Esophagus muscularis mucosa (tissue), 3 donors: Measurements from ENCODE around the gene GPS2.

Source experiments
- CTCF ChIP-seq, 3 experiments: fragments of 200-600 bp in 2 of 3; fragments of 450-650 bp in 1 of 3; sonication (generic) in 2 of 3; IDR thresholded peaks; one replicate each; pipeline ENCODE4 v1.5.1; 2017 to 2019; ENCODE audit warnings: antibody characterized with exemption in 3 of 3, mild to moderate bottlenecking in 2 of 3, moderate library complexity in 1 of 3
- POLR2A ChIP-seq: fragments of 450-650 bp; IDR thresholded peaks from one replicate; pipeline ENCODE4 v1.6.1; 2017; ENCODE audit warnings: antibody characterized with exemption, moderate library complexity, mild to moderate bottlenecking, low read depth

- no peak for TF ChIP-seq CTCF (IDR thresholded peaks at IDR 0.05)
- TF ChIP-seq POLR2A, result no peak
Measured at GRCh38 chr17:7328009-7328408, 12.8 kb upstream of the GPS2 start.
